ENCODE data around the gene ZNF133. TPM values are rescaled to one million over a fixed set of nuclear protein-coding genes. Genes with fewer than 3 reads are reported as not detected.

The ZNF133 gene
- total and polyA plus RNA-seq, 2 of the 13 experiments (the other 11 are each of a cell fraction or from before 2014, with no cell fraction given): 23.5 to 26.7 TPM

DNA sequence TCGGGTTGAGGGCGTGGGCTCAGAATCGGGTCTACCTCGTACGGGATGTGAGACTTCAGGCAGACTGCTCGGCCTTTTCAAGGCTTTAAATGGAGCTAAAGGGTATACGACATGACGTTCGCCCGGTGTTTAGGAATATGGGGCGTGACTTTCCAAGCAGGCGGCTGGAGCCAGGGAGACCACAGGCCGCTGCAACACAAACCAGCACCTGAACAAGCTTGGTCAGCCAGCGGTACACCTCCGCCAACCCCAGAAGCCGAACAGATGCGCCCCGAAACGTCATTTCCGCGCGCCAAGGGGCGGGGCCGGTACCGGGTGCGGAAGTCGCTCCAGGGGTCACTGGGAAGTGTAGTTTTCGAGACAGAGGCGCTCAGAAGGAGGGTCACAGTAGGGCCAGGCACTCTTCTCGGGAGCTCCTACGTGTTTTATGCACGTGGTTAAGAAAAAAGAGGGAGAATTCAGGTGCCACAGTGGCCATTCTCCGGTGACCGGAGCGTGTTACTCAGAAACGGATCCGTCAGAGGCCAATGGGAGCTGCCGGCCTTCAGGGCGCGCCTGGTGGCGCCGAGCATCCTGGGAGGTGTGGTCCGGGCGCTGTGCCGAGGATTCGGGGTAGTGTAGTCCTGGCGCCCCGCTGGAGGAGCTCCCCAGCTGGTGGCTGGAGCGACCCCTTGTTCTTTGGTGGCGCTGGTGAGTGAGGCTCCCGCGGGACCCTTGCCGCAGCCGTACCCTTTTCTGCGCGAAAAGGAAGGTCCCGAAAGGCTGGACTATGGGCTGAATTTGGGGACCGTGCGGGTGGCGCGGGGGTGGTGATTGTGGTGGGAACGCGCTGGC lies at the start of gene ZNF133 (continued):
- TF ChIP-seq FOXK1 (CRISPR knock-in tag; IDR thresholded peaks at IDR 0.05; ENCODE audit: borderline replicate concordance, low read depth): peak; percentile 86
- TF ChIP-seq ATF7-NPFF (CRISPR knock-in tag; IDR thresholded peaks at IDR 0.05; ENCODE audit: low read depth): peak; percentile 84
- peak; percentile 80; the same call in 1 of the 2 replicates for TF ChIP-seq POLR2AphosphoS2 (IDR thresholded peaks at IDR 0.05; ENCODE audit: low read depth, low read length)
- peak; percentile 85 for TF ChIP-seq ZNF781 (CRISPR knock-in tag; IDR thresholded peaks at IDR 0.05; ENCODE audit: borderline replicate concordance, not compliant biosample characterization)
- peak; percentile 98 for TF ChIP-seq FOXC1 (CRISPR knock-in tag; IDR thresholded peaks at IDR 0.05; ENCODE audit: borderline replicate concordance)
- TF ChIP-seq FOSL2 (CRISPR knock-in tag; IDR thresholded peaks at IDR 0.05): peak; percentile 57; the same call in 1 of the 2 replicates
- TF ChIP-seq MATR3 (CRISPR knock-in tag; IDR thresholded peaks at IDR 0.05): no peak
- TF ChIP-seq ZNF788 (CRISPR knock-in tag; IDR thresholded peaks at IDR 0.05; ENCODE audit: borderline replicate concordance): peak; percentile 88
- TF ChIP-seq SRSF1 (optimal IDR thresholded peaks at IDR 0.05; ENCODE audit: low read depth, low read length): peak; percentile 69
- peak; percentile 84; the same call in 1 of the 2 replicates for TF ChIP-seq SSRP1 (CRISPR knock-in tag; IDR thresholded peaks at IDR 0.05)
- TF ChIP-seq HDAC2 (CRISPR knock-in tag; IDR thresholded peaks at IDR 0.05): peak; percentile 75
- TF ChIP-seq JUNB (CRISPR knock-in tag; IDR thresholded peaks at IDR 0.05; ENCODE audit: borderline replicate concordance): no peak
- TF ChIP-seq ZFYVE20 (CRISPR knock-in tag; IDR thresholded peaks at IDR 0.05; ENCODE audit: borderline replicate concordance, low read depth): no peak; the same call in 1 of the 2 replicates
- peak; percentile 95 for TF ChIP-seq ZNF383 (CRISPR knock-in tag; IDR thresholded peaks at IDR 0.05; ENCODE audit: borderline replicate concordance)
- TF ChIP-seq ZNF652 (CRISPR knock-in tag; IDR thresholded peaks at IDR 0.05; ENCODE audit: borderline replicate concordance, low read depth): no peak
- TF ChIP-seq RAD51 (IDR thresholded peaks at IDR 0.05; ENCODE audit: borderline replicate concordance): no peak
- TF ChIP-seq IRF9 (CRISPR knock-in tag; IDR thresholded peaks at IDR 0.05; ENCODE audit: borderline replicate concordance): peak; percentile 77; the same call in 1 of the 2 replicates
- 0 out of 2 replicates have a peak, but pooled peaks have one; percentile 20 for TF ChIP-seq ZNF816 (CRISPR knock-in tag; IDR thresholded peaks at IDR 0.05; ENCODE audit: borderline replicate concordance)
- TF ChIP-seq ZNF737 (CRISPR knock-in tag; IDR thresholded peaks at IDR 0.05; ENCODE audit: borderline replicate concordance): peak; percentile 78
- peak; percentile 90; the same call in 1 of the 2 replicates for TF ChIP-seq ZNF713 (CRISPR knock-in tag; IDR thresholded peaks at IDR 0.05)
- TF ChIP-seq ELF3 (CRISPR knock-in tag; IDR thresholded peaks at IDR 0.05): peak; percentile 53; the same call in 1 of the 2 replicates
- TF ChIP-seq, protein P1, sequence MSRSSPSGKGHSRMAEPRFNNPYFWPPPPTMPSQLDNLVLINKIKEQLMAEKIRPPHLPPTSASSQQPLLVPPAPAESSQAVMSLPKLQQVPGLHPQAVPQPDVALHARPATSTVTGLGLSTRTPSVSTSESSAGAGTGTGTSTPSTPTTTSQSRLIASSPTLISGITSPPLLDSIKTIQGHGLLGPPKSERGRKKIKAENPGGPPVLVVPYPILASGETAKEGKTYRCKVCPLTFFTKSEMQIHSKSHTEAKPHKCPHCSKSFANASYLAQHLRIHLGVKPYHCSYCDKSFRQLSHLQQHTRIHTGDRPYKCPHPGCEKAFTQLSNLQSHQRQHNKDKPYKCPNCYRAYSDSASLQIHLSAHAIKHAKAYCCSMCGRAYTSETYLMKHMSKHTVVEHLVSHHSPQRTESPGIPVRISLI (CRISPR knock-in tag; IDR thresholded peaks at IDR 0.05; ENCODE audit: borderline replicate concordance): no peak
- TF ChIP-seq ATF1 (CRISPR knock-in tag; IDR thresholded peaks at IDR 0.05): peak; percentile 100
- TF ChIP-seq HNRNPL (IDR thresholded peaks at IDR 0.05; ENCODE audit: low read depth, low read length): peak; percentile 61; the same call in 1 of the 2 replicates
- TF ChIP-seq TEAD3 (CRISPR knock-in tag; optimal IDR thresholded peaks at IDR 0.05; ENCODE audit: borderline replicate concordance): no peak
- TF ChIP-seq, protein P2, sequence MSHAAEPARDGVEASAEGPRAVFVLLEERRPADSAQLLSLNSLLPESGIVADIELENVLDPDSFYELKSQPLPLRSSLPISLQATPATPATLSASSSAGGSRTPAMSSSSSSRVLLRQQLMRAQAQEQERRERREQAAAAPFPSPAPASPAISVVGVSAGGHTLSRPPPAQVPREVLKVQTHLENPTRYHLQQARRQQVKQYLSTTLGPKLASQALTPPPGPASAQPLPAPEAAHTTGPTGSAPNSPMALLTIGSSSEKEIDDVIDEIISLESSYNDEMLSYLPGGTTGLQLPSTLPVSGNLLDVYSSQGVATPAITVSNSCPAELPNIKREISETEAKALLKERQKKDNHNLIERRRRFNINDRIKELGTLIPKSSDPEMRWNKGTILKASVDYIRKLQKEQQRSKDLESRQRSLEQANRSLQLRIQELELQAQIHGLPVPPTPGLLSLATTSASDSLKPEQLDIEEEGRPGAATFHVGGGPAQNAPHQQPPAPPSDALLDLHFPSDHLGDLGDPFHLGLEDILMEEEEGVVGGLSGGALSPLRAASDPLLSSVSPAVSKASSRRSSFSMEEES (CRISPR knock-in tag; IDR thresholded peaks at IDR 0.05): no peak
- no peak for TF ChIP-seq ZNF354B (CRISPR knock-in tag; IDR thresholded peaks at IDR 0.05)
